Esophagus (tissue), 2 donors: ENCODE measurements around the gene MRTO4. TPM values are rescaled to one million over a fixed set of nuclear protein-coding genes. Genes with fewer than 3 reads are reported as not detected.
"Not testable (repeated sequence)": the region's sequence is repeated elsewhere in the genome, so short reads cannot be mapped to it uniquely, and the experiment has no call there.

ENCODE experiments used
- H3K27ac ChIP-seq, 2 donors: one replicate each; pipeline ENCODE4 v1.5.1; 2013; ENCODE audit warnings: low read depth in 2 of 2, mild to moderate bottlenecking in 2 of 2, inconsistent platforms in 1 of 2, low read length in 1 of 2, moderate library complexity in 1 of 2
- H3K27me3 ChIP-seq, 2 donors: one replicate each; pipeline ENCODE4 v1.6.1; 2013; ENCODE audit warnings: low read length in 2 of 2, control low read depth in 1 of 2, mild to moderate bottlenecking in 1 of 2; ENCODE audit not compliant: insufficient read depth in 2 of 2, control insufficient read depth in 1 of 2
- H3K36me3 ChIP-seq, 2 donors: one replicate each; pipeline ENCODE4 v1.6.1; 2013; ENCODE audit warnings: low read length in 1 of 2; ENCODE audit not compliant: control insufficient read depth in 2 of 2, insufficient read depth in 2 of 2
- H3K4me1 ChIP-seq, 2 donors: one replicate each; pipeline ENCODE4 v1.6.1; 2013; ENCODE audit warnings: low read length in 1 of 2; ENCODE audit not compliant: control insufficient read depth in 2 of 2, insufficient read depth in 2 of 2
- H3K4me3 ChIP-seq, 2 donors: one replicate each; pipeline ENCODE4 v1.5.1; 2013; ENCODE audit warnings: low read length in 2 of 2, mild to moderate bottlenecking in 2 of 2, low read depth in 1 of 2, moderate library complexity in 1 of 2
- H3K9me3 ChIP-seq, 2 donors: one replicate each; pipeline ENCODE4 v1.6.1; 2013; ENCODE audit warnings: mild to moderate bottlenecking in 2 of 2, low read depth in 1 of 2, low read length in 1 of 2, moderate library complexity in 1 of 2; ENCODE audit not compliant: control insufficient read depth in 2 of 2, insufficient read depth in 1 of 2
- WGBS, 2 donors: extraction: QIAGEN DNeasy Blood & Tissue Kit; methylation state at CpG; one replicate each; pipeline ENCODE4 v1.1.7; 2013; 5-methylcytosine and 5-hydroxymethylcytosine counted together
- polyA plus RNA-seq, 2 donors: library from polyadenylated mRNA; stranded (reverse); fragments of 200-250 nt; gene quantifications; one replicate each; pipeline ENCODE4 v1.2.3, GENCODE V29; 2013
- donor health status: healthy with polysubstance abuse.
- donor health status: Bipolar disorder and iron deficiency.

Gene MRTO4
- polyA plus RNA-seq, 2 donors, result 44.5 to 44.6 TPM

GRCh38 chr1:19268445-19268844, 16.8 kb downstream of the MRTO4 start:
- Histone ChIP-seq H3K36me3 (no peaks in the 10 kb centered on the region), H3K9me3 (no peaks in the 10 kb centered on the region), H3K4me3 (no peak overlapping the region), H3K27me3 (no peaks in the 10 kb centered on the region), H3K27ac (no peak overlapping the region), H3K4me1 (no peaks in the 10 kb centered on the region)
- 84 to 90% methylated on average over 11 of the region's 11 CpGs for WGBS, 2 donors

- not testable (repeated sequence) for H3K4me1 ChIP-seq, H3K27ac ChIP-seq, H3K36me3 ChIP-seq, H3K4me3 ChIP-seq, H3K9me3 ChIP-seq, H3K27me3 ChIP-seq
- 37 to 62% methylated on average over 7 to 9 of the region's 9 CpGs for WGBS, 2 donors
Measured at GRCh38 chr1:19269427-19270342, 18.1 kb downstream of the MRTO4 start.

- H3K27me3 ChIP-seq, H3K27ac ChIP-seq, H3K36me3 ChIP-seq, H3K9me3 ChIP-seq, H3K4me3 ChIP-seq, H3K4me1 ChIP-seq: not testable (repeated sequence)
- WGBS, 2 donors, result 65 to 76% methylated on average over 6 of the region's 6 CpGs
Measured at GRCh38 chr1:19270343-19270730, 18.7 kb downstream of the MRTO4 start.

GRCh38 chr1:19272064-19272463, 20.5 kb downstream of the MRTO4 start:
- no peaks in the 10 kb centered on the region for H3K36me3 ChIP-seq
- H3K9me3 ChIP-seq, result peaks cover 0 to 6% of the 10 kb centered on the region in 2 donors
- H3K27me3 ChIP-seq, result no peaks in the 10 kb centered on the region
- H3K27ac ChIP-seq, result no peak overlapping the region
- peaks cover 0 to 4% of the 10 kb centered on the region in 2 donors for H3K4me1 ChIP-seq
- H3K4me3 ChIP-seq, result no peak overlapping the region

GRCh38 chr1:19273106-19273843, 21.7 kb downstream of the MRTO4 start:
- H3K27me3 ChIP-seq, result no peaks in the 10 kb centered on the region
- H3K9me3 ChIP-seq, result peaks cover 2 to 6% of the 10 kb centered on the region in 2 donors
- WGBS, 2 donors, result 78 to 89% methylated on average over 22 of the region's 22 CpGs
- no peak overlapping the region for H3K27ac ChIP-seq
- H3K4me1 ChIP-seq, result peaks cover 0 to 4% of the 10 kb centered on the region in 2 donors
- H3K36me3 ChIP-seq, result no peaks in the 10 kb centered on the region
- no peak overlapping the region for H3K4me3 ChIP-seq

GRCh38 chr1:19273844-19274531, 22.4 kb downstream of the MRTO4 start:
- not testable (repeated sequence) for H3K9me3 ChIP-seq, H3K27me3 ChIP-seq, H3K27ac ChIP-seq, H3K4me1 ChIP-seq, H3K36me3 ChIP-seq
- H3K4me3 ChIP-seq, result peak overlapping the region in 1 of 2 donors; percentile 30
- 22 to 23% methylated on average over 41 to 58 of the region's 66 CpGs for WGBS, 2 donors

GRCh38 chr1:19274636-19275035, 23.0 kb downstream of the MRTO4 start:
- 94% methylated on average over 5 of the region's 5 CpGs for WGBS, 2 donors
- no peaks in the 10 kb centered on the region for H3K27me3 ChIP-seq
- H3K36me3 ChIP-seq, result no peaks in the 10 kb centered on the region
- H3K27ac ChIP-seq, result no peak overlapping the region
- H3K9me3 ChIP-seq, result peaks cover 2 to 6% of the 10 kb centered on the region in 2 donors
- H3K4me1 ChIP-seq, result peaks cover 0 to 4% of the 10 kb centered on the region in 2 donors
- H3K4me3 ChIP-seq, result peak overlapping the region in 1 of 2 donors; percentile 30

GRCh38 chr1:19283891-19284290, 32.3 kb downstream of the MRTO4 start:
- Histone ChIP-seq H3K9me3 (no peaks in the 10 kb centered on the region), H3K36me3 (no peaks in the 10 kb centered on the region), H3K27me3 (no peaks in the 10 kb centered on the region), H3K4me3 (no peak overlapping the region), H3K27ac (no peak overlapping the region), H3K4me1 (peaks cover 0 to 4% of the 10 kb centered on the region in 2 donors)
- 95% methylated on average over 9 of the region's 9 CpGs for WGBS, 2 donors

- H3K9me3 ChIP-seq, result no peaks in the 10 kb centered on the region
- H3K27me3 ChIP-seq, result no peaks in the 10 kb centered on the region
- H3K4me3 ChIP-seq, result no peak overlapping the region
- no peaks in the 10 kb centered on the region for H3K36me3 ChIP-seq
- H3K4me1 ChIP-seq, result peaks cover 0 to 5% of the 10 kb centered on the region in 2 donors
- 70 to 72% methylated on average over 8 of the region's 8 CpGs for WGBS, 2 donors
- H3K27ac ChIP-seq, result no peak overlapping the region
Measured at GRCh38 chr1:19284881-19285280, 33.3 kb downstream of the MRTO4 start.
